PC-9 (cell line): ENCODE measurements around the gene MTR. TPM values are rescaled to one million over a fixed set of nuclear protein-coding genes. Genes with fewer than 3 reads are reported as not detected.

Source experiments
- BruUV-seq: library from RNA; stranded (reverse); fragments of 400-500 nt; replicated peaks from 2 replicates; lab custom pipeline; 2021; lab: Mats Ljungman, UMichigan
- CTCF ChIA-PET: fragments of 300-600 bp; sonication (Branson Sonifier 250); formaldehyde crosslinking; loops from one replicate; lab custom pipeline; 2022; ENCODE audit warnings: antibody characterized with exemption; lab: Charles Lee
- POLR2A ChIA-PET: fragments of 300-600 bp; sonication (Branson Sonifier 250); formaldehyde crosslinking; loops from one replicate; lab custom pipeline; 2022; ENCODE audit warnings: antibody characterized with exemption; ENCODE audit not compliant: unreplicated experiment; lab: Charles Lee
- DNase-seq, 2 experiments: peaks; one replicate each; pipeline versions ENCODE4 v3.0.0 to v3.0.0-alpha.2; 2015 to 2022; ENCODE audit warnings: mixed read lengths in 1 of 2
- H2AFZ ChIP-seq: fragments of 200-600 bp; sonication (generic); 2 replicates; pipeline ENCODE4 v1.8.1; 2017; ENCODE audit warnings: antibody characterized with exemption
- H3F3A ChIP-seq: fragments of 200-600 bp; sonication (generic); 2 replicates; pipeline ENCODE4 v1.8.1; 2017; ENCODE audit warnings: antibody characterized with exemption, mild to moderate bottlenecking, low read depth; ENCODE audit not compliant: insufficient read depth
- H3K27ac ChIP-seq: fragments of 200-600 bp; sonication (generic); 2 replicates; pipeline ENCODE4 v1.6.1; 2016; ENCODE audit warnings: mixed run types
- H3K27me3 ChIP-seq: fragments of 200-600 bp; sonication (generic); 2 replicates; pipeline ENCODE4 v1.6.1; 2016; ENCODE audit warnings: low read depth, mixed run types; ENCODE audit not compliant: insufficient read depth
- H3K36me3 ChIP-seq: fragments of 200-600 bp; sonication (generic); 2 replicates; pipeline ENCODE4 v1.6.1; 2016; ENCODE audit warnings: low read depth, mixed run types
- H3K4me1 ChIP-seq: fragments of 200-600 bp; sonication (generic); replicated peaks from 2 replicates; pipeline ENCODE4 v1.6.1; 2016; ENCODE audit warnings: mixed run types; ENCODE audit not compliant: insufficient read depth
- H3K4me2 ChIP-seq: fragments of 200-600 bp; sonication (generic); 2 replicates; pipeline ENCODE4 v1.6.1; 2017; ENCODE audit warnings: mixed run types
- H3K4me3 ChIP-seq: fragments of 200-600 bp; sonication (generic); 2 replicates; pipeline ENCODE4 v1.6.1; 2016; ENCODE audit warnings: mixed run types
- H3K79me2 ChIP-seq: fragments of 200-600 bp; sonication (generic); 2 replicates; pipeline ENCODE4 v1.6.1; 2017; ENCODE audit warnings: low read depth, mixed run types
- H3K9me2 ChIP-seq: fragments of 200-600 bp; sonication (generic); 2 replicates; pipeline ENCODE4 v1.8.1; 2017; ENCODE audit warnings: mild to moderate bottlenecking; ENCODE audit not compliant: insufficient read depth
- H3K9me3 ChIP-seq: fragments of 200-600 bp; sonication (generic); 2 replicates; pipeline ENCODE4 v1.8.1; 2016; ENCODE audit warnings: low read depth; ENCODE audit not compliant: insufficient read depth
- H4K20me1 ChIP-seq: fragments of 200-600 bp; sonication (generic); 2 replicates; pipeline ENCODE4 v1.8.1; 2017; ENCODE audit not compliant: insufficient read depth
- EZH2 ChIP-seq: fragments of 200-600 bp; sonication (generic); IDR thresholded peaks from 2 replicates; pipeline ENCODE4 v1.8.0; 2017; ENCODE audit warnings: antibody characterized with exemption, low read depth
- intact Hi-C: fragments of 100-400 bp; cut with micrococcal nuclease; formaldehyde crosslinking; loops from one replicate; pipeline ENCODE4 v1.10.0; 2022; ENCODE audit not compliant: unreplicated experiment
- total RNA-seq: library from RNA; stranded (reverse); gene quantifications from 2 replicates; pipeline ENCODE4 v1.2.3, GENCODE V29; 2021
- TF ChIP-seq, protein P1 (sequence below): fragments of 200-600 bp; sonication (generic); conservative IDR thresholded peaks from 2 replicates; pipeline ENCODE4 v1.6.1; 2017; ENCODE audit warnings: mixed run types, antibody characterized with exemption, mild to moderate bottlenecking, moderate library complexity

Gene MTR
- total RNA-seq, 1 experiment from 2014 or later = 20.9 TPM

DNA sequence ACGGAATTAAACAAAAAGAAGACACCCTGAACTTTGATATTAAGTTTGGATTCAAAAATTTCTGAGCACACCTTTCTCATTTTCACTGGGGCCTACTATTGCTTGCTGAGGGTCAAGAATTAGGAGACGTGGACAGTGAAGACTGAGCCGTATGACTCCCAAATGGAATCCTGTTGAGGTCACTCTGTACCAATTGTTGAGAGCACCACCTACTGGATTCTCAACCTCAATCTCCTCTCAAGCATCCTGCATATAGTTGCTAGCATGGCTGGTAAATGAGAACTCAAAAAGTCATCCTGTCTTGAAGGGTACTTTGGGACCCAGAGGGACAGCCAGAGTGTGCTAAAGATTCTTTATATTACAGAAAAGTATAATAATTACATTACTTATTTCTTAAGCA lies 20.2 kb upstream of the MTR start:
- ChIA-PET CTCF (no interaction called here), POLR2A (no interaction called here)
- Histone ChIP-seq H3K27ac (no peak overlapping the region), H3F3A (no peaks in the 10 kb centered on the region), H4K20me1 (no peaks in the 10 kb centered on the region), H3K27me3 (peaks cover 46% of the 10 kb centered on the region), H3K4me2 (no peak overlapping the region), H3K4me1 (no peaks in the 10 kb centered on the region), H3K79me2 (no peaks in the 10 kb centered on the region), H3K9me2 (no peaks in the 10 kb centered on the region; the same call in 1 of the 2 replicates), H3K9me3 (peaks cover 8% of the 10 kb centered on the region; the same call in 1 of the 2 replicates), H3K4me3 (no peak overlapping the region), H2AFZ (no peak overlapping the region), H3K36me3 (no peaks in the 10 kb centered on the region)
- no peak for TF ChIP-seq EZH2
- TF ChIP-seq, protein P1, sequence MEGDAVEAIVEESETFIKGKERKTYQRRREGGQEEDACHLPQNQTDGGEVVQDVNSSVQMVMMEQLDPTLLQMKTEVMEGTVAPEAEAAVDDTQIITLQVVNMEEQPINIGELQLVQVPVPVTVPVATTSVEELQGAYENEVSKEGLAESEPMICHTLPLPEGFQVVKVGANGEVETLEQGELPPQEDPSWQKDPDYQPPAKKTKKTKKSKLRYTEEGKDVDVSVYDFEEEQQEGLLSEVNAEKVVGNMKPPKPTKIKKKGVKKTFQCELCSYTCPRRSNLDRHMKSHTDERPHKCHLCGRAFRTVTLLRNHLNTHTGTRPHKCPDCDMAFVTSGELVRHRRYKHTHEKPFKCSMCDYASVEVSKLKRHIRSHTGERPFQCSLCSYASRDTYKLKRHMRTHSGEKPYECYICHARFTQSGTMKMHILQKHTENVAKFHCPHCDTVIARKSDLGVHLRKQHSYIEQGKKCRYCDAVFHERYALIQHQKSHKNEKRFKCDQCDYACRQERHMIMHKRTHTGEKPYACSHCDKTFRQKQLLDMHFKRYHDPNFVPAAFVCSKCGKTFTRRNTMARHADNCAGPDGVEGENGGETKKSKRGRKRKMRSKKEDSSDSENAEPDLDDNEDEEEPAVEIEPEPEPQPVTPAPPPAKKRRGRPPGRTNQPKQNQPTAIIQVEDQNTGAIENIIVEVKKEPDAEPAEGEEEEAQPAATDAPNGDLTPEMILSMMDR = no peak; the same call in 1 of the 2 replicates
- no TSS peak for BruUV-seq
- intact Hi-C loops = loop anchor here (5.0 kb wide), 1 partner anchor 657 kb away; no protein-coding TSS in a partner anchor
- no peak for DNase-seq

DNA sequence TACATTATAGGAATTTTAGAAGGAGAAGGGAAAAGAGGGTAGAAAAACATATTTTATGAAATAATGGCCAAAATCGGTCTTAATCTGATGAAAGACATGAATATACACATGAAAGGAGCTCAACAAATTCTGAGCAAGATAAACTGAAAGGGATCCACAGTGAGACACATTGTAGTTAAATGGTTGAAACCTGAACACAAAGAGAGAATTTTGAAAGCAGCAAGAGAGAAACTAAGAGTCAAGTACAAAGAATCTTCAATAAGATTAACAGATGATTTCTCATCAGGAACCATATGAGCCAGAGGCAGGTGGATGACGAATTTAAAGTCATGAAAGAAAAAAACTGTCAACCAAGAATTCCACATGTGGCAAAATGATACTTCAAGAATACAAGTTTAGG lies 15.8 kb upstream of the MTR start:
- TF ChIP-seq, protein P1 = no peak
- no peak for TF ChIP-seq EZH2
- H3K36me3 ChIP-seq = no peaks in the 10 kb centered on the region
- H3K4me2 ChIP-seq = no peak overlapping the region
- no peak overlapping the region for H3K27ac ChIP-seq
- BruUV-seq = no TSS peak
- no peak overlapping the region for H3K4me3 ChIP-seq
- ChIA-PET CTCF (no interaction called here), POLR2A (no interaction called here)
- no peaks in the 10 kb centered on the region for H3K79me2 ChIP-seq
- peaks cover 38% of the 10 kb centered on the region for H3K27me3 ChIP-seq
- H3K4me1 ChIP-seq = no peaks in the 10 kb centered on the region
- H4K20me1 ChIP-seq = no peaks in the 10 kb centered on the region; the same call in 1 of the 2 replicates
- no peaks in the 10 kb centered on the region; the same call in 1 of the 2 replicates for H3K9me2 ChIP-seq
- H3F3A ChIP-seq = no peaks in the 10 kb centered on the region
- H3K9me3 ChIP-seq = peaks cover 12% of the 10 kb centered on the region; the same call in 1 of the 2 replicates
- intact Hi-C loops = loop anchor here (5.0 kb wide), 1 partner anchor 653 kb away; no protein-coding TSS in a partner anchor
- H2AFZ ChIP-seq = no peak overlapping the region
- no peak for DNase-seq

DNA sequence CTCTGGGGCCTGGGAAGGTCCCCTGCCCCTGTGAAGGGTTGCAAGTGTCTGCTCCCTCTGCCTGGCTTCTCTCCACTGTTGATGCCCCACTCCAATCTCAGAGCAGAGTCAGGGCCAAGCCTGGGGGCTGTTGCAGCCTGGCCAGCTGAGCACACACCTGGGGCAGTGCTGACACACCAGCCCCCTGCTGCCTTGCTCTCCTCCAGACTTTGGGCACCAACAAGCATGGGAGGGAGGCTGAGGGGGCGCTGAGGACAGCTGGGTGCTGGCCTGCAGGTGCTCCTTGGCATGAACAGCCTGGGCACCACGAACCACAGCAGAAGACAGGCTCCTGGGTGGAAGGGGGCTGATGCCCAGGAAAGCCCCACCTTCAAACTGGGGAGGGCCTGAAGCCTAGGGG lies 9.6 kb upstream of the MTR start:
- Histone ChIP-seq H3K36me3 (no peaks in the 10 kb centered on the region), H3K9me3 (0 out of 2 replicates have a peak, but pooled peaks cover 2% of the 10 kb centered on the region), H4K20me1 (no peaks in the 10 kb centered on the region; the same call in 1 of the 2 replicates), H3K27me3 (peaks cover 58% of the 10 kb centered on the region), H3K4me1 (no peaks in the 10 kb centered on the region), H3K4me3 (no peak overlapping the region), H3K27ac (no peak overlapping the region), H3K9me2 (no peaks in the 10 kb centered on the region; the same call in 1 of the 2 replicates), H3K79me2 (no peaks in the 10 kb centered on the region), H2AFZ (no peak overlapping the region), H3K4me2 (no peak overlapping the region), H3F3A (no peaks in the 10 kb centered on the region)
- CTCF ChIA-PET = no interaction called here
- DNase-seq = no peak
- BruUV-seq = no TSS peak
- TF ChIP-seq, protein P1 = no peak
- TF ChIP-seq EZH2 = no peak
- POLR2A ChIA-PET = no interaction called here
- intact Hi-C loops = no loop called here
